HG03354 (cell line): ENCODE data around the gene IFNA14.

Source experiments
- ATAC-seq: cut with Tn5 transposase; IDR thresholded peaks from one replicate; pipeline ENCODE4 v1.9.1; 2021; ENCODE audit warnings: mild to moderate bottlenecking; ENCODE audit not compliant: unreplicated experiment, poor library complexity, severe bottlenecking

The IFNA14 gene

GRCh38 chr9:21239911-21240310 lies at the start of gene IFNA14:
TSS of gene IFNA14 (minus strand) at chr9:21240005. CDS start at chr9:21239935, 70 bp downstream.
- ATAC-seq = no peak

GRCh38 chr9:21287280-21287679 lies 47.5 kb upstream of the IFNA14 start:
- ATAC-seq = no peak

GRCh38 chr9:21286659-21287058 lies 46.9 kb upstream of the IFNA14 start:
- ATAC-seq = no peak

- ATAC-seq = no peak
Measured at GRCh38 chr9:21286099-21286498, 46.3 kb upstream of the IFNA14 start.

- no peak for ATAC-seq
Measured at GRCh38 chr9:21281275-21281674, 41.5 kb upstream of the IFNA14 start.

GRCh38 chr9:21268347-21268657 lies 28.5 kb upstream of the IFNA14 start:
- no peak for ATAC-seq

- ATAC-seq = peak; percentile 58
Measured at GRCh38 chr9:21267485-21268346, 27.9 kb upstream of the IFNA14 start.

GRCh38 chr9:21266733-21267484 lies 27.1 kb upstream of the IFNA14 start:
- ATAC-seq = peak; percentile 66

GRCh38 chr9:21265421-21266189 lies 25.8 kb upstream of the IFNA14 start:
- ATAC-seq = peak; percentile 51

- peak; percentile 54 for ATAC-seq
Measured at GRCh38 chr9:21255538-21256212, 15.9 kb upstream of the IFNA14 start.

- peak; percentile 85 for ATAC-seq
Measured at GRCh38 chr9:21252721-21253547, 13.1 kb upstream of the IFNA14 start.

- no peak for ATAC-seq
Measured at GRCh38 chr9:21251638-21252037, 11.8 kb upstream of the IFNA14 start.

GRCh38 chr9:21251190-21251589 lies 11.4 kb upstream of the IFNA14 start:
- no peak for ATAC-seq

- ATAC-seq = peak; percentile 79
Measured at GRCh38 chr9:21244836-21245235, 5.0 kb upstream of the IFNA14 start.

GRCh38 chr9:21236360-21236714 lies 3.5 kb downstream of the IFNA14 start:
- peak; percentile 30 for ATAC-seq

- ATAC-seq = peak; percentile 90
Measured at GRCh38 chr9:21235468-21236359, 4.1 kb downstream of the IFNA14 start.

- no peak for ATAC-seq
Measured at GRCh38 chr9:21234153-21234687, 5.6 kb downstream of the IFNA14 start.

GRCh38 chr9:21233258-21233657 lies 6.5 kb downstream of the IFNA14 start:
- ATAC-seq = no peak
